GM21390 (cell line): ENCODE data around the gene CCDC93.
"Not testable (repeated sequence)": the region's sequence is repeated elsewhere in the genome, so short reads cannot be mapped to it uniquely, and the experiment has no call there.

Experiments used
- ATAC-seq: cut with Tn5 transposase; IDR thresholded peaks from one replicate; pipeline ENCODE4 v1.9.1; 2021; ENCODE audit not compliant: unreplicated experiment

CCDC93 gene

GRCh38 chr2:117956036-117956796, 57.7 kb downstream of the CCDC93 start:
- no peak for ATAC-seq

- no peak for ATAC-seq
These were observed 60.6 kb downstream of the CCDC93 start for GRCh38 chr2:117953231-117953630.

- ATAC-seq = no peak
These were observed 61.2 kb downstream of the CCDC93 start for GRCh38 chr2:117952701-117953100.

GRCh38 chr2:117952228-117952627, 61.6 kb downstream of the CCDC93 start:
- no peak for ATAC-seq

GRCh38 chr2:117949806-117950205, 64.1 kb downstream of the CCDC93 start:
- no peak for ATAC-seq

GRCh38 chr2:117948615-117949014, 65.3 kb downstream of the CCDC93 start:
- no peak for ATAC-seq

- ATAC-seq = no peak
These were observed 68.6 kb downstream of the CCDC93 start for GRCh38 chr2:117945296-117945695.

- ATAC-seq = no peak
These were observed 69.1 kb downstream of the CCDC93 start for GRCh38 chr2:117944816-117945215.

- ATAC-seq = no peak
These were observed 70.7 kb downstream of the CCDC93 start for GRCh38 chr2:117943013-117943672.

GRCh38 chr2:117942551-117942950, 71.3 kb downstream of the CCDC93 start:
- ATAC-seq = no peak

- ATAC-seq = no peak
These were observed 72.2 kb downstream of the CCDC93 start for GRCh38 chr2:117941693-117942092.

GRCh38 chr2:117940436-117940835, 73.4 kb downstream of the CCDC93 start:
- no peak for ATAC-seq

- ATAC-seq = no peak
These were observed 75.3 kb downstream of the CCDC93 start for GRCh38 chr2:117938611-117939010.

GRCh38 chr2:117936871-117937428, 76.9 kb downstream of the CCDC93 start:
- ATAC-seq = no peak

- ATAC-seq = no peak
These were observed 77.9 kb downstream of the CCDC93 start for GRCh38 chr2:117935954-117936353.

GRCh38 chr2:117935456-117935855, 78.4 kb downstream of the CCDC93 start:
- ATAC-seq = no peak

GRCh38 chr2:117933884-117934354, 80.0 kb downstream of the CCDC93 start:
- ATAC-seq = no peak

GRCh38 chr2:117931978-117932377, 81.9 kb downstream of the CCDC93 start:
- ATAC-seq = no peak

GRCh38 chr2:117931266-117931665, 82.6 kb downstream of the CCDC93 start:
- ATAC-seq = no peak

GRCh38 chr2:117930775-117931174, 83.1 kb downstream of the CCDC93 start:
- no peak for ATAC-seq

- not testable (repeated sequence) for ATAC-seq
These were observed 90.4 kb downstream of the CCDC93 start for GRCh38 chr2:117923471-117923870.

- ATAC-seq = no peak
These were observed 92.3 kb downstream of the CCDC93 start for GRCh38 chr2:117921520-117921919.
